ENCODE measurements around the gene MYH9.

DNA sequence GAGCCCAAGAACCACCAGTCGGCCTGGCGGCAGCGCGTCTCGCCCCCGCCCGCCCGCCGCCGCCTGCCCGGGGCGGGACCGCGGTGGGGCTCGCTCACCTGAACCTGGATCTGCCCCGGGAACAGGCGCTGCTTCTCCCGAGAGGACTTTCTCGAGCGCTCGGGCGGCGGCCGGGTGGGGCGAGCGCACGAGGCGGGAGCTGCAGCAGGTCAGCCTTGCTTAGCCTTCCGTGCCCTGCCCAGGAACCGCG, 133 bp downstream of the MYH9 start:
- TF ChIP-seq, protein P1, sequence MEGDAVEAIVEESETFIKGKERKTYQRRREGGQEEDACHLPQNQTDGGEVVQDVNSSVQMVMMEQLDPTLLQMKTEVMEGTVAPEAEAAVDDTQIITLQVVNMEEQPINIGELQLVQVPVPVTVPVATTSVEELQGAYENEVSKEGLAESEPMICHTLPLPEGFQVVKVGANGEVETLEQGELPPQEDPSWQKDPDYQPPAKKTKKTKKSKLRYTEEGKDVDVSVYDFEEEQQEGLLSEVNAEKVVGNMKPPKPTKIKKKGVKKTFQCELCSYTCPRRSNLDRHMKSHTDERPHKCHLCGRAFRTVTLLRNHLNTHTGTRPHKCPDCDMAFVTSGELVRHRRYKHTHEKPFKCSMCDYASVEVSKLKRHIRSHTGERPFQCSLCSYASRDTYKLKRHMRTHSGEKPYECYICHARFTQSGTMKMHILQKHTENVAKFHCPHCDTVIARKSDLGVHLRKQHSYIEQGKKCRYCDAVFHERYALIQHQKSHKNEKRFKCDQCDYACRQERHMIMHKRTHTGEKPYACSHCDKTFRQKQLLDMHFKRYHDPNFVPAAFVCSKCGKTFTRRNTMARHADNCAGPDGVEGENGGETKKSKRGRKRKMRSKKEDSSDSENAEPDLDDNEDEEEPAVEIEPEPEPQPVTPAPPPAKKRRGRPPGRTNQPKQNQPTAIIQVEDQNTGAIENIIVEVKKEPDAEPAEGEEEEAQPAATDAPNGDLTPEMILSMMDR (IDR thresholded peaks at IDR 0.05) = no peak
- no peak for TF ChIP-seq EZH2phosphoT487 (IDR thresholded peaks at IDR 0.05; ENCODE audit: borderline replicate concordance, low read depth)
- no peak for TF ChIP-seq RFX5 (IDR thresholded peaks at IDR 0.05; ENCODE audit: low read length)
- TF ChIP-seq, protein P2, sequence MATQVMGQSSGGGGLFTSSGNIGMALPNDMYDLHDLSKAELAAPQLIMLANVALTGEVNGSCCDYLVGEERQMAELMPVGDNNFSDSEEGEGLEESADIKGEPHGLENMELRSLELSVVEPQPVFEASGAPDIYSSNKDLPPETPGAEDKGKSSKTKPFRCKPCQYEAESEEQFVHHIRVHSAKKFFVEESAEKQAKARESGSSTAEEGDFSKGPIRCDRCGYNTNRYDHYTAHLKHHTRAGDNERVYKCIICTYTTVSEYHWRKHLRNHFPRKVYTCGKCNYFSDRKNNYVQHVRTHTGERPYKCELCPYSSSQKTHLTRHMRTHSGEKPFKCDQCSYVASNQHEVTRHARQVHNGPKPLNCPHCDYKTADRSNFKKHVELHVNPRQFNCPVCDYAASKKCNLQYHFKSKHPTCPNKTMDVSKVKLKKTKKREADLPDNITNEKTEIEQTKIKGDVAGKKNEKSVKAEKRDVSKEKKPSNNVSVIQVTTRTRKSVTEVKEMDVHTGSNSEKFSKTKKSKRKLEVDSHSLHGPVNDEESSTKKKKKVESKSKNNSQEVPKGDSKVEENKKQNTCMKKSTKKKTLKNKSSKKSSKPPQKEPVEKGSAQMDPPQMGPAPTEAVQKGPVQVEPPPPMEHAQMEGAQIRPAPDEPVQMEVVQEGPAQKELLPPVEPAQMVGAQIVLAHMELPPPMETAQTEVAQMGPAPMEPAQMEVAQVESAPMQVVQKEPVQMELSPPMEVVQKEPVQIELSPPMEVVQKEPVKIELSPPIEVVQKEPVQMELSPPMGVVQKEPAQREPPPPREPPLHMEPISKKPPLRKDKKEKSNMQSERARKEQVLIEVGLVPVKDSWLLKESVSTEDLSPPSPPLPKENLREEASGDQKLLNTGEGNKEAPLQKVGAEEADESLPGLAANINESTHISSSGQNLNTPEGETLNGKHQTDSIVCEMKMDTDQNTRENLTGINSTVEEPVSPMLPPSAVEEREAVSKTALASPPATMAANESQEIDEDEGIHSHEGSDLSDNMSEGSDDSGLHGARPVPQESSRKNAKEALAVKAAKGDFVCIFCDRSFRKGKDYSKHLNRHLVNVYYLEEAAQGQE (IDR thresholded peaks at IDR 0.05; ENCODE audit: low read depth, low read length) = no peak

All from SK-N-SH (cell line).